ENCODE data around the gene PRTN3.
"Not testable (repeated sequence)": the region's sequence is repeated elsewhere in the genome, so short reads cannot be mapped to it uniquely, and the experiment has no call there.

Gene PRTN3

GRCh38 chr19:849195-849594, 8.4 kb downstream of the PRTN3 start:
- DNase-seq, result not testable (repeated sequence)

GRCh38 chr19:850221-850978, 9.6 kb downstream of the PRTN3 start:
- peak; percentile 62 for DNase-seq

DNA sequence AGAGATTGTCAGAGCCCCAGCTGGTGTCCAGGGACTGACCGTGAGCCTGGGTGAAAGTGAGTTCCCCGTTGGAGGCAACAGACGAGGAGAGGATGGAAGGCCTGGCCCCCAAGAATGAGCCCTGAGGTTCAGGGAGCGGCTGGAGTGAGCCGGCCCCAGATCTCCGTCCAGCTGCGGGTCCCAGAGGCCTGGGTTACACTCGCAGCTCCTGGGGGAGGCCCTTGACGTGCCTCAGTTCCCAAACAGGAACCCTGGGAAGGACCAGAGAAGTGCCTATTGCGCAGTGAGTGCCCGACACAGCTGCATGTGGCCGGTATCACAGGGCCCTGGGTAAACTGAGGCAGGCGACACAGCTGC, 10.2 kb downstream of the PRTN3 start:
- no peak for DNase-seq

DNA sequence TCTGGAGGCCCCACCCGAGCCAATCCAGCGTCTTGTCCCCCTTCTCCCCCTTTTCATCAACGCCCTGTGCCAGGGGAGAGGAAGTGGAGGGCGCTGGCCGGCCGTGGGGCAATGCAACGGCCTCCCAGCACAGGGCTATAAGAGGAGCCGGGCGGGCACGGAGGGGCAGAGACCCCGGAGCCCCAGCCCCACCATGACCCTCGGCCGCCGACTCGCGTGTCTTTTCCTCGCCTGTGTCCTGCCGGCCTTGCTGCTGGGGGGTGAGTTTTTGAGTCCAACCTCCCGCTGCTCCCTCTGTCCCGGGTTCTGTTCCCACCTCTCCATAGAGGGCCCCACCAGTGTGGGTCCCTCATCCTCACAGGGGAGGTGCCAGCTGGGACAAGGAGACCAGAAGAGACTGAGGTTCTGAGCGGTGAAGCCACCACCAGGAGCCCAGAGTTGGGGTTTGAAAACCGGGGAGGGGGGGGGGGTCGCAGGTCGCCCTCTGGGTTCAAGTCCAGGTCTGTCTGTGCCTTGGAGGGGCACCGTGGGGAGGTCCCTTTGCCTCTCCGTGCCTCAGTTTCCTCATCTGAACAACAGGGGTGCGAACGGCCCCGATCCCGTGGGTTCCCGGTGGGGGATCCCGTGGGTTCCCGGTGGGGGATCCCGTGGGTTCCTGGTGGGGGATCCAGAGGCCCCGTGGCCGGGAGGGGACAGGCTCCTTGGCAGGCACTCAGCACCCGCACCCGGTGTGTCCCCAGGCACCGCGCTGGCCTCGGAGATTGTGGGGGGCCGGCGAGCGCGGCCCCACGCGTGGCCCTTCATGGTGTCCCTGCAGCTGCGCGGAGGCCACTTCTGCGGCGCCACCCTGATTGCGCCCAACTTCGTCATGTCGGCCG, 11.6 kb downstream of the PRTN3 start, which contains the start of gene ELANE:
ELANE (plus strand) TSS at position 168 of the 878 bp plus-strand sequence; CDS start at position 194, 26 bp downstream.
- DNase-seq, result no peak

GRCh38 chr19:853014-853585, 12.3 kb downstream of the PRTN3 start:
- DNase-seq, result no peak

DNA sequence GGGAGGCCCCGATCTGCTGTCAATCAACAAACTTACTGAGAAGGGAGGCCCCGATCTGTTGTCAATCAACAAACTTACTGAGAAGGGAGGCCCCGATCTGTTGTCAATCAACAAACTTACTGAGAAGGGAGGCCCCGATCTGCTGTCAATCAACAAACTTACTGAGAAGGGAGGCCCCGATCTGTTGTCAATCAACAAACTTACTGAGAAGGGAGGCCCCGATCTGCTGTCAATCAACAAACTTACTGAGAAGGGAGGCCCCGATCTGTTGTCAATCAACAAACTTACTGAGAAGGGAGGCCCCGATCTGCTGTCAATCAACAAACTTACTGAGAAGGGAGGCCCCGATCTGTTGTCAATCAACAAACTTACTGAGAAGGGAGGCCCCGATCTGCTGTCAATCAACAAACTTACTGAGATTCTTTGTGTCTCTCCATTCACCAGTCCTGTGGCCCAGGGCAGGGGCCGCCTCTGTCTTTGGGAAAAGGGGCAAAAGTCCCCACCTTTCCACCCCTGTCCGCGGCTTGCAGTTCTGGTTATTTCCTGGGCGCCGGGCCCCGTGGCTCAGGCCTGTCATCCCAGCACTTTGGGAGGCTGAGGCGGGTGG, 12.9 kb downstream of the PRTN3 start:
- not testable (repeated sequence) for DNase-seq

DNA sequence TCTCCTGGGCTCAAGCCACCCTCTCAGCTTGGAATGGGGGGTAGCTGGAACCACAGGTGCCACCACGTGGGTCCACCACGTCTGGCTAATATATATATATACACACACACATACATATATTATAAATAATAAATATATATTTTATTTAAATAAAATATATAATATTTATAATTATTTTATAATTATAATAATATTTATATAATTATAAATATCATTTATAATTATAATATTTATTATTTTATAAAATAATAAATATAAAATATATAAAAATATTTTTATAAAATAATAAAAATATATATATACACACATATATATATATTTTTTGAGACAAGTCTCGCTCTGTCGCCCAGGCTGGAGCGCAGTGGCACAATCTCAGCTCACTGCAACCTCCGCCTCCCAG, 13.8 kb downstream of the PRTN3 start:
- no peak for DNase-seq

DNA sequence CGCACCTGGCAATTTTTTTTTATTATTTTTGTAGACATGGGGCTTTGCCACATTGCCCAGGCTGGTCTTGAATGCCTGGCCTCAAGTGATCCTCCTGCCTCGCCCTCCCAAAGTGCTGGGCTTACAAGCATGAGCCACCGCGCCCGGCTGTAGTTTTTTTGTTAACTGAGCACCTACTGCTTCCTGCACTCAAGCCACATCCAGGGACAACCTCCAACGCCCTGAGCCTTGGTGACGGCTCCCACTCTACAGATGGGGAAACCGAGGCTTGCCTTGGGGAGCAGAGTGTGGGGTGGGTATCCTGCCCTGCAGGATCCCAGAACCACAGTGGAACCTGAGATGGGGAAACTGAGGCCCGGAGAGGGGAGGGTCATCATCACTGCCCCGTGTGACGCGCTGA, 14.3 kb downstream of the PRTN3 start:
- no peak for DNase-seq

GRCh38 chr19:855566-856120, 14.8 kb downstream of the PRTN3 start:
- no peak for DNase-seq

GRCh38 chr19:858284-858683, 17.5 kb downstream of the PRTN3 start:
- DNase-seq, result no peak

DNA sequence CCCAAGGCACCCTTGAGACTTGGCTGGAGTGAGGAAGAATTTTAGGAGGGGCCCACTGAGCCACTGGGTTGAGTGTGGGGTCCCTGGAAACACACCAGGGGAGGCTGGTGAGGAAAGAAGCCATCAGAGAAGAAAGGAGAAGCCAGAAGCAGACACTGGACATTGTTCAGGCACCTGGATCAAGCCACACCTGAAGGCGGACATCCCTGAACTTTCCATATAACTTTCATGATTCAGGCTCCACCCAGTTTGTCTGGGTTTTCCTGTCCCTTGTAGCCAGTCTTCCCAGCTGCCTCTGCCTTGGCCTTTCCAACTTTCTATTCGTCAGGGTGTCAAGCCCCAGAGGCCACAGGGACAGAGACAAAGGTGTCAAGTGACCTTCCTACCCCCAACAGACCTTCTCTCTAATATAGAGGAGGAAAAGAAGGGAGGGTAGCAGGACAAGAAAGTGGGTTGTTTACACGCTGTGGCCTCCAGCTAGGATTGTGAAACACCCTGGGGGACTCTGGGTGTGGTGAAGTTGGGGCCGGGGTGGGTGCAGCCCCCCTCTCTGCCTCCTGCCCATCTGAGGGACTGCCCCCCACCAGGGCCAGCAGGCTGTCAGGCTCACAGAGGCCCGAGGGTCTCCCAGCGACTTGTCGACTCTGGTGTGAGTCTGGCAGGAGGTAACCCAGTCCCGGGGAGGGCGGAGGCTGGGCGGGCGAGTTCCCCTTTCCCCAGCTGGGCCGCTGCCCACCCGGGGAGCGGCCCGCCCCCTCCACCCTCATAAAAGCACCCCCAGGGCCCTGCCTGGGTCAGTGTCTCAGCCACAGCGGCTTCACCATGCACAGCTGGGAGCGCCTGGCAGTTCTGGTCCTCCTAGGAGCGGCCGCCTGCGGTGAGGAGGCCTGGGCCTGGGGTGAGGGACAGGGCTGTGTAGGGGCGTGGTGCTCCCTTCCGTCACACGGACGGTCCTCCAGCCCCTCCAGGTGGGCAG, 18.4 kb downstream of the PRTN3 start, which contains the start of gene CFD:
CFD (plus strand) TSS at position 797 of the 976 bp plus-strand sequence; CDS start at position 823, 26 bp downstream.
- DNase-seq, result no peak

DNA sequence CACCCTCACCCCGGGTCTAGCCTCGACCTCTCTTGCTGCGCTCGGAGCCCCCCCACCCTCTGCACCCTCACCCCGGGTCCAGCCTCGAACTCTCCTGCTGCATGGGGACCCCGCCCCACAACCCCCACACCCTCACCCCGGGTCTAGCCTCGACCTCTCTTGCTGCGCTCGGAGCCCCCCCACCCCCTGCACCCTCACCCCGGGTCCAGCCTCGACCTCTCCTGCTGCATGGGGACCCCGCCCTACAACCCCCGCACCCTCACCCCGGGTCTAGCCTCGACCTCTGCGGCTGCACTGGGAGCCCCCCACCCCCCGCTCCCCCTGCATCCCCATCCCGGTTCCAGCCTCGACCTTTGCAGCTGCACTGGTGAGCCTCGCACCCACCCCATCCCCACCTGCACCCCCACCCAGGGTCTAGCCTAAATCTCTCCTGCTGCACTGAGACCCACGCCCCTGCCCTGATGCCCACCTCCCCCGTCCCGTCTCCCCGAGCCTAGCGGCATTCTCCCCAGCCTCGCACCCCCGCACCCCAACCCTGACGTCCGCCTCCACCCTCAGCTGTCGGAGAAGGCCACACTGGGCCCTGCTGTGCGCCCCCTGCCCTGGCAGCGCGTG, 20.4 kb downstream of the PRTN3 start:
- no peak for DNase-seq

- no peak for DNase-seq
Observed at GRCh38 chr19:861756-862580, 21.2 kb downstream of the PRTN3 start.

- no peak for DNase-seq
Observed at GRCh38 chr19:862581-863314, 21.9 kb downstream of the PRTN3 start.

- DNase-seq, result no peak
Observed at GRCh38 chr19:863315-863620, 22.5 kb downstream of the PRTN3 start.

GRCh38 chr19:866769-867300, 26.0 kb downstream of the PRTN3 start:
- no peak for DNase-seq

- no peak for DNase-seq
Observed at GRCh38 chr19:867301-867793, 26.5 kb downstream of the PRTN3 start.

DNA sequence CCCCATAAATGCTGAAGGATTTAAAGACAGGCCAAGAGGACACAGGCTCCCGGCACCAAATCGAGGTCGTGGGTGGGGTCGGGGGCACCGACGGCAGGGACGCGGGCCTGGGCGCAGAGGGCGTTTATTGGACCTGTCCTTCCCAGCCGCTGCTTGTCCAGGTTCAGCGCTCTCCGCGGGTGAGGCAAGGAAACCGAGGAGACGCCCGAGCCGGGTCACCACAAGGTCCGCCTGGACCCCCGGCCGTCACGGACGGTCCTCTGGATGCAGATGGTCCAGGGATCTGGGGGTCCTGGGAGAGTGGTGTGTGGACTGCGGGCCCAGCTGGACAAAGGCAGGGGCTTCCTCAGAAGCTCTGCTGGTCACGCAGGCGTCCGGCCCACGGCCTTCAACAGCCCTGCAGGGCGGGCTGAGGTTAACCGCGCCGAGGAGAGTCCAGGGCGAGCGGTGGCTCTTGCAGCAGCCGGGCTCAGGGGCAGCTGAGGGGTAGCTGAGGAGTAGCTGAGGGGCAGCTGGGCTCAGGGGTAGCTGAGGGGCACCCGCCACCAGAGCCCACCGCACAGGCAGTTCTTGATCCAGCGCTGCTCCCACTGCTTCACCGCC, 27.2 kb downstream of the PRTN3 start:
- no peak for DNase-seq

Measured in DMS 273 treated with DMSO at 0.1 percent for 48 hours (cell line).